T-helper 1 cell (primary cell): ENCODE results near the gene TNK2.
"Not testable (repeated sequence)": the region's sequence is repeated elsewhere in the genome, so short reads cannot be mapped to it uniquely, and the experiment has no call there.

ENCODE experiments used
- DNase-seq, 5 donors: peaks; one replicate each; pipeline ENCODE4 v3.0.0-alpha.2; 2012 to 2020
- total RNA-seq, 4 donors: gene quantifications; one replicate each; lab custom pipeline; 2026; lab: John Stamatoyannopoulos, UW

Gene TNK2
- 123 to 169 (median 145) reads per million in 4 donors for total RNA-seq

DNA sequence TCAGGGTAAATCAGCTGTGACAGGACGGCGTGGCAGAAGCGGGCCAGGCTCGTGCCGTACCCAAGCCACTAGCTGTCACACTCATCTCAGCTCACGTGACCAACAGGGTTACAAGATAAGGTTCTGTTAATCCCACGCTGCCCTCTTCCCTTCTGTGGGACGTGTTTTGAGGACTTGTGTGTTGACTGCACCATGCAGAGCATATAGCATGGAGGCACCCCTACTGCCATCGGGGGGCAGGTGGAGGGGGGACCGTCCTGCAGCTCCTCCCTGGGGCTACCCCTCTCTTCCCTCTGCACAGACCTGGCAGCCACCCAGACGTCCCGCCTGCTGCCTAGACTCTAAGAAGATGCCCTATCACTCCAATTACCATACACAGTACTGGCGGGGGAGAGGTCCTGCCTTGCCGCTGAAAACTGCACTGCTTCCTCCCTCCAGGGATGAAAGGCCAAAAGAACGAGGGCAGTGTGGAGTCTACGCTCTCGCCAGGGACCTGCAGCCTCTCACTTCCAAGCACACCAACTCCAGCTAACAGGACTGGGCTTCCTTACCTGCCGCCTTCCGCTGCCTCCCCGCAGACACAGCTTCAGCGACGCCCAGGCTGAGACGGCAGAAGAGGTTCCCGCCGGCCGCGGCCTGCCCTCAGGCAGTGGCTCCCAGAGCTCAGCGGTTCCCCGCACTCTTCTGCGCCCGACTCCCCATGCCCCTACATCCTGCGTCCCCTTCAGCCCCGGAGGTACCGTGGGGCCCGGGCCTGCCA, at the start of gene TNK2:
TSS of gene TNK2 (minus strand) at position 618 of the 760 bp plus-strand sequence. CDS start 19,963 bp downstream, outside the sequence.
- peak in 4 of 5 donors; percentile 43 to 64 (median 49) for DNase-seq

DNA sequence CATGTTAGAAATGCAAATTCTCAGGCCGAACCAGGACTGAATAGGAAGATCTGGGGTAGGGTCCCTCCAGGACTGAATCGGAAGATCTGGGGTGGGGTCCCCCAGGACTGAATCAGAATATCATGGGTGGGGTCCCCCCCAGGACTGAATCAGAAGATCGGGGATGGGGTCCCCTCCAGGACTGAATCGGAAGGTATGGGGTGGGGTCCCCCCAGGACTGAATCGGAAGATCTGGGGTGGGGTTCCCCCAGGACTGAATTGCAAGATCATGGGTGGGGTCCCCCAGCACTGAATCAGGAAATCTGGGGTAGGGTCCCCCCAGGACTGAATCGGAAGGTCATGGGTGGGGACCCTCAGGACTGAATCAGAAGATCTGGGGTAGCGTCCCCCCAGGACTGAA, 48.2 kb upstream of the TNK2 start:
- no peak for DNase-seq

DNA sequence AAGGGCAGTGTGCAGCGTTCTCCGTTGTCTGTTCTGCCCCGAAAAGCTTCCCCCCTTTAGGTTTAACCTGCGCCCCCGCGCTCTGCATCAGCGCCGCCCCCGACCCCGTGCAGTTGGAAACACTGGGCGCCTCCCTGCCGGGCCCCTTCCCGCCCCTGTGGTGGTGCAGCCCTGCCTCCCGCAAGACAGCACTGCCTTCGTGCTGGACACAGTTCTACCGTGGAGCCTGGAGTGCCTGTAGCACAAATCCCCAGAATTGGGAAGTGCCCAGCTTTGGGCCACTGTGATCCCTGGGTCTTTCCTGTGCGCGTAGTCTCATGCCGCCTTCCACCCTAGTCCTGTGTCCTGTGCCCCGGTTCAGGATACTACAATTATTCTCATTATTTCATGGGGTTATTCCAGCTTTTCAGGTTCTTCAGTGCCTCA, 47.1 kb upstream of the TNK2 start:
- DNase-seq = peak in 1 of 5 donors; percentile 24

DNA sequence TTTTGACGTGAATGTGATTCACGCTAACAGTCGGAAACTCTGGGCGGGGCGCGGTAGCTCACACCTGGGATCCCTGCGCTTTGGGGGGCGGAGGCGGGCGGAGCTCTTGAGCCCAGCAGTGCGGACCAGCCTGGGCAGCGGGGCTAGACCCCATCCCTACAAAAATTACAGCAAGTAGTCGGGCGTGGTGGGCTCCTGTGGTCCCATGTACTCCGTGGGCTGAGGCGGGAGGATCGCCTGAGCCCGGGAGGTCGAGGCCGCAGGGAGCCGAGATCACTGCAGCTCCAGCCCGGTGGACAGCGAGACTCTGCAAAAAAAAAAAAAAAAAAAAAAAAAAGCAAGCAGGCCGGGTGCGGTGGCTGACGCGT, 46.4 kb upstream of the TNK2 start:
- DNase-seq = not testable (repeated sequence)

DNA sequence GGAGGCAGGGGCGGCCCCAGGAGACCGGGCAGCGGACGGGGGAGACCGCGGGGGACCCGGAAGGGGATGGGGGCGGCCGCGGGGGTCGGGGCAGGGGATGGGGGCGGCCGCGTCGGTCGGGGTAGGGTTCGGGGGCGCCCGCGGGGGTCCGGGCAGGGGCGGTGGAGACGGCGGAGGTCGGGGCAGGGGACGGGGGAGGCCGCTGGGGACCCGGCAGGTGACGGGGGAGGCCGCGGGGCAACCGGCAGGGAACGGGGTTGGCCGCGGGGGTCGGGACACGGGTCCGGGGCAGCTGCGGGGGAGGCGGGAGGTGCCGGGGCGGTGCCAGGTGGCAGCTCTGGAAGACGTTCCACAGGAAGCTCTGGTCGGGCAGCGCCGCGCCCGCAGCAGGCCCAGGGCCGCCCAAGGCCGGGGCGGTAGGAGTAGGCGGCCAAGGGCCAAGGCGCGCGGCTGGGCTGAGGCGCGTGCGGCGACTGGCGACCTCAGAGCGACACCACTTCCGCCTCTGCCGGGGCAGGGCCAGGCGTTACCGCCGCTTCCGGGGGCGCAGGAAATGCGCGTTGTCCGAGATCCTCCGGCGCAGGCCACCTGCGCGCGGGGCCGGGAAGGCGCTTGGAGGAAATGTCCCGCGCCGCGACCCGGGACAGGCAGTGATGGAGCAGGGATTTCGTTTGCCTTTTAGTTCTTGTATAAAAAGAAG, 45.9 kb upstream of the TNK2 start:
- peak; percentile 23 to 69 (median 51) for DNase-seq

DNA sequence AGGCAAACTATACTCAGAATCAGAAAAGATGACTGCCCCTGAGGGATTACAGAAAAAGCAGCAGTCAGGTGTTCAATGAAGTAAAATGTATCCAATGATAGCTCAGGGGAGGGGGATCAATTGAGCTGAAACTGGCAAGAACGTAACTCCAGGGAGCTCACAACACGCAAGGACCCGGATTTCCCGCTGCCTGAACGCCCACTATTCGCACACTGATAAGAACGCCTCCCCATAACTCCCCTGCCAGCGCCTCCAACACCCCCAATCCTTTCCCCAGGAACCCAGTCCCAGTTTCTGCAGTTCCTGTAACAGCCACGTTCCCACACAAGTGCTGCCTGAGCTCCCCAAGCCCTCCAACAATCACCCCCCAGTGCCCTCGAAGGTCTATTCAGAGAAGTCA, 44.2 kb upstream of the TNK2 start:
- DNase-seq = not testable (repeated sequence)

DNA sequence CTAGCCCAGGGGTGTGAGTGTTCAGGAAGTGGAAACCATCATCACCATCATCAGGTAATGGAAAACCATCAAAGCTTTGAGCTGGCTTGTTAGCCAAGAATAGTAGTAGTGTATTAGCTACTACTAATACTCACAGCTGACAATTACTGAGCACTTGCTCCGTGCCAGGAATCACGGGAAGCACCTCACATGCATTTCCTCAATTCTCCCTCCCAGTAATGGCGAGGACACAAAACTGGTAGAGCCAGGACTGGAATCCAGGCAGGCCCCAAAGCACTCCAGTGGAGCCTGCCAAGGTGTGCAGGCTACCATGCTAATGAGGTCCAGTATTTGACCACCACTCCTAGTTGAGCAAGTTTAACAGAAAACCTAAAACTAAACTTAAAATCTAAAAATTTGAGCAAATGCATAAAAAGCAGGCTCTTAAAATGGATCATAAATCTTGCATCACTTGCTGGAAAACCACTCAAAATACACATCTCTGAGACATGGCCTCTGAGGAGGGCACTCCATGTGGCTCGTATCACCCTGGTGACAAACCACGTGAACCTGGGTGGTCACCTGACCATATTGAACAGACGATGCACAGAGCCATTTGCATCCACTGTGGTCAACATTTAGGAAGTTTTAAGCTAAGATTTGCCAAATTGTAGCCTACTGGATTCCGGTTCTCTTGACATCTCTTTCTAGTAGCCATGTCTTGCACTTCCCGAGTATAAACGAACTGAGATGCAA, 43.3 kb upstream of the TNK2 start:
- not testable (repeated sequence) for DNase-seq

DNA sequence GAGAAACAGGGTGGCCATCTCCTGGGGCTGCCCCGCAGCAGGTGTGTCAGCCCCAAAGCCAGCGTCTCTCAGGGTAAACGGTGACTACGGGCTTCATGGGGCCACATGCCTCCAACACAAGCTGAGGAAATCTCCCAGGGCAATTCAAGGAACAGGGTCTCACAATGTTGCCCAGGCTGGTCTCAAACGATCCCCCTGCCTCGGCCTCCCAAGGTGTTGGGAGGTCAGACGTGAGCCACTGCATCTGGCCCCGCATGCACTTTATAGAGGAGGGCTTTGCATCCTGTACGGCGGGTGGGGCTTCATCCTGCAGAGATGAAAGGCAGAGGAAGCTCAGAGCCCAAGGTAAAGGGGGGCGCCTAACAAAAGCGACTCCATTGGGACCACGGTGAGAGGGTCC, 42.4 kb upstream of the TNK2 start:
- DNase-seq = not testable (repeated sequence)

DNA sequence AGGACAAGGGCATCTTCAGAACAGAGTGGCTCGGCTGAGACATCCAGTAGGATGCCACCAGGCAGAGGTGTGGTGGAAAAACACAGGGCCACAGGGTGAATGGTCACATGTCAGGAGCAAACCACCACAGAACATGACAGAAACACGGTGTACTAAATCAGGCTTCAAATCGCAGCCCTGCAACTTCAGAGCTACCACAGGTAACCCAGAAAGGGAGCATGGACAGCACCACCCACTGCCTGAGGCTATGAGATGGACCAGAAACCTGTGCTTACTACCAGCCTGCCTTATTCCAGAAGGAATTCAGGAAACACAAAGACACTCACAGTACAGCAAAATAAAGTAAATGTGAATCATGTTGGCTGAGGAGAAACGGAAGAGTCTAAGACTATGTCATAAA, 41.8 kb upstream of the TNK2 start:
- not testable (repeated sequence) for DNase-seq

DNA sequence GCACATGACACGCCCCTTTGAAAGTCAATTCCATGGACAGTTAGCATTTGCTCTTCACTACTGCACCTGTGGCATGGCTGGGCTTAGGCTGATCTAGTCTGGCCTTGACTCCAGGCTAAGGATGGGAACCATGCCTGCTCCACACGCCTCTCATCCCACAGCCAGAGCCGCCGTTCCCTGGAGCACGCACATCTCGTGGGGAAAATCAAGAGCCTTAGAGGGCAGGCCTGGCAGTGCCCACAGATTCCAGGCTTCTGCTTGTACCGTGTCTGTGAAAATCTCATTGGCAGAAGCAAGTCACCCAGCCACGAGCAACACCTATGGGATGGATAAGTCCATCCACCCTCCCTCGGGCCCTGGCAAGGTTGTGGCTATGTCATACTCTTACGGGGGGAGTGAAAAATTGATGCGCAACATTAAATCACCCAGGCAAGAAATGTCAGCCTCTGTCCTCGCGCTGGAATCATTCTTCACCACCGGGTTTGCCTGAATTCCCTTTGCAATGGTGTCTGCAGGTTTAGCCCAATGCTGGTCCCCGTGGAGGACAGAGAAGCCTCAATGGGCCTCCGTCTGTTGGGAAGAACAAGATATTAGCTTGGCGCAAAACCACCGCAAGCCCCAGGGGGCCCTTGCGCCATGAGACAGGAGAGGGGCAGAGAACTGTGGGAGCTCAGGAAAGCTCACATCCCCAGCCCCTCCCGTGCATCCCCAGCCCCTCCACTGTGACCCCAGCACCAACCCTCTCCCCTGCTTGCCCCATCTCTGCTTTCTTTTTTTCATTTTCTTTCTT, 38.8 kb upstream of the TNK2 start:
- not testable (repeated sequence) for DNase-seq

DNA sequence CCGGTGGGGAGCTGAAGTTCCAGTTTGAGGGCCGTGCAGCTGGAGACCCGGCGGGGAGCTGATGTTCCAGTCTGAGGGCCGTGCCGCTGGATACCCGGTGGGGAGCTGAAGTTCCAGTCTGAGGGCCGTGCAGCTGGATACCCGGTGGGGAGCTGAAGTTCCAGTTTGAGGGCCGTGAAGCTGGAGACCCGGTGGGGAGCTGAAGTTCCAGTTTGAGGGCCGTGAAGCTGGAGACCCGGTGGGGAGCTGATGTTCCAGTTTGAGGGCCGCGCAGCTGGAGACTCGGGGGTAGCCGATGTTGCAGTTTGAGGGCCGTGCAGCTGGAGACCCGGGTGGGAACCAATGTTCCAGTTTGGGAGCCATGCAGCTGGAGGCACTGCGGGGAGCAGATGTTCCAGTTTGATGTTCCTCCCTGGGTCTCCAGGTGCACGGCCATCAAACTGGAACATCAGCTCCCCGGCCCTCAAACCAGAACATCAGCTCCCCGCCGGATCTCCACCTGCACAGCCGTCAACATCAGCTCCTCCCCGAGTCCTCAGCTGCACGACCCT, 33.0 kb upstream of the TNK2 start:
- DNase-seq = not testable (repeated sequence)

DNA sequence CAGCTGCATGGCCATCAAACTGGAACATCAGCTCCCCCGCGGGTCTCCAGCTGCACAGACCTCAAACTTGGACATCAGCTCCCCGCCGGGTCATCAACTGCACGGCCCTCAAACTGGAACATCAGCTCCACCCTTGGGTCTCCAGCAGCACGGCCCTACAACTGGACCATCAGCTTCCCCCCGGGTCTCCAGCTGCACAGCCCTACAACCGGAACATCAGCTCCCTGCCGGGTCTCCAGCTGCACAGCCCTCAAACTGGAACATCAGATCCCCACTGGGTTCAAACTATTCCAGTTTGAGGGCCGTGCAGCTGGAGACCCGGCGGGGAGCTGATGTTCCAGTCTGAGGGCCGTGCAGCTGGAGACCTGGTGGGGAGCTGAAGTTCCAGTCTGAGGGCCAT, 32.5 kb upstream of the TNK2 start:
- DNase-seq = not testable (repeated sequence)

DNA sequence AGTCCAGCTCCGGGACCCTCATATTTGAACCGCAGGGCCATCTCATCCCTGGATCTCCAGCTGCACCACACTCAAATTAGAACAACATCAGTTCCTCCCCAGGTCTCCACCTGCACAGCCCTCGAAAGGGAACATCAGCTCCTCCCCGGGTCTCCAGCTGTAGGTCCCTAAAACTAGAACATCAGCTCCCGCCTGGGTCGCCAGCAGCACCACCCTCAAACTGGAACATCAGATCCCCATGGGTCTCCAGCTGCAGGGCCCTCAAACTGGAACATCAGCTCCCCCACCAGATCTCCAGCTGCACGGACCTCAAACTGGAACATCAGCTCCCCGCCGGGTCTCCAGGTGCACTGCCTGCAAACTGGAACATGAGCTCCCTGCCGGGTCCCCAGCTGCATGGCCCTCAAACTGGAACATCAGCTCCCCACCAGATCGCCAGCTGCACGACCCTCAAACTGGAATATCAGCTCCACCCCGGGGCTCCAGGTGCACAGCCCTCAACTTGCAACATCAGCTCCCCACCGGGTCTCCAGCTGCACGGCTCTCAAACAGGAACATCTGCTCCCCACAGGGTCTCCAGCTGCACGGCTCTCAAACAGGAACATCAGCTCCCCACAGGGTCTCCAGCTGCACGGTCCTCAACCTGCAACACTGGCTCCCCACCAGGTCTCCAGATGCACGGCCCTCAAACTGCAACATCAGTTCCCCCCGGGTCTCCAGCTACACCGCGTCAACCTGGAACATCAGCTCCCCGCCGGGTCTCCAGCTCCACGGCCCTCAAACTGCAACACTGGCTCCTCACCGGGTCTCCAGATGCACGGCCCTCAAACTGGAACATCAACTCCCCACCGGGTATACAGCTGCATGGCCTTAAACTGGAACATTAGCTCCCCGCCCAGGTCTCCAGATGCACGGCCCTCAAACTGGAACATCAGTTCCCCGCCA, 31.4 kb upstream of the TNK2 start:
- DNase-seq = not testable (repeated sequence)

DNA sequence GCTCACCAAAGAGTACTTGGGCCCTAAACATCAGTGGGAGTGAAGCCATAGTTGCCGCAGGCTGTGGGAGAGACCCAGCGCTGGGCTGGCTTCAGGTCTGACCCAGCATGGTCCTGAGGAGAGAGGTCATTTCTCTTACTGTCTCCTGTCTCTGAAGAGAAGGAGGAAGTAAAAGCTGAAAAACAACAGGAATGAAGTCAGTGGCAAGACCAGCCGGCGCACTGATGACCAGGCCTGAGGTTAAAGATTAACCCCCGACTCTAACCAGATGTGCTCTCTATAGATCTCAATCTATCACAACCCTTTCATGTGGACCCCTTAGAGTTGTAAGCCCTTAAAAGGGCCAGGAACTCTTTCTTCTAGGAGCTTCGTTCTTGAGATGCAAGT, 24.7 kb upstream of the TNK2 start:
- not testable (repeated sequence) for DNase-seq

DNA sequence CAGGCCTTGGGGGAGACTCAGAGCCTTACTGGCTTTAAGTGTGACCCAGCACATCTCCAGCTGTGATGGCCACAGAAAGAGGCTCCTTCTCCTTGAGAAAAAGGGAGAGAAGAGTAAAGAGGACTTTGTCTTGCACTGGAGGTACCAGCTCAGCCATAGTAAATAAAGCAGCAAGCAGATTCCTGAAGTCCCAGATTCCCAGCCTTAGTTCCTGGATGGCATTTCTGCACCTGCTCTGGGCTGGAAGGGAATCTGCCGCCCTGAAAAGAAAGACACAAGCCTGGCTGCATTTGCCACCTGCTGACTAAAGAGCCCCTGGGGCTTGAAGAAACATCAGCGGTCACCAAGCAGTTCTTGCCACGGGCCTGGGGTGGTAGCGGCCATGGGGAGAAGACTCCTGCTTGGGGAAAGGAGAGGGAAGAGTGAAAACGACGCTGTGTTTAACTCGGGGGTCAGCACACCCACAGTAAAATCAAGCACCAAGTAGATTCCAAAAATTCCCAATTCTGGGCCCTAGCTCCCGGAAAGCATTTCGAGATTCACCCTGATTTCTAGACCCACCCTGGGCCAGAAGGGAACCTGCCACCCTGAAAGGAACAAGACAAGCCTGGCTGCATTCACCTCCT, 24.2 kb upstream of the TNK2 start:
- no peak for DNase-seq

DNA sequence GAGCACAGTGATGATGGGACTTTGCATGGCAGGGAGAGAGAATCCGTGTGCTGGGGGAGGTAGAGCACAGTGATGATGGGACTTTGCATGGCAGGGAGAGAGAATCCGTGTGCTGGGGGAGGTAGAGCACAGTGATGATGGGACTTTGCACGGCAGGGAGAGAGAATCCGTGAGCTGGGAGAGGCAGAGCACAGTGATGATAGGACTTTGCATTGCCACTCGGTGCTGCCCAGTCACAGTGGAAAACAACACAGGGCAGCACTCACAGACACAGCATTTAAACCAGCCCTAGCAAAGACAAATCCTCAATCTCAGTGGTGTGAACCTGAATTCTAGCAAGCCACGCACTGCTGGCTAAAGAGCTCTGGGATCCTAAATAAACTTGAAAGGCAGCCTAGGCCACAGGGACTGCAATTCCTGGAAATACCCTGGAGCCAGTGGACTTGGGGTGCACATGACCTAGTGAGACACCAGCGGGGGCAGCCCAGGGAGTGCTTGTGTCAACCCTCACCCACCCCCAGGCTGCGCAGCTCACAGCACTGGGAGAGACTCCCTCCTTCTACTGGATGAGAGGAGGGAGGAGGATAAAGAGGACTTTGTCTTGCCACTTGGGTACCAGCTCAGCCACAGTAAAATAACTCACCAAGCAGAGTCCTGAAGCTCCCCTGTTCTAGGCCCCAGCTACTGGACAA, 23.4 kb upstream of the TNK2 start:
- no peak for DNase-seq

DNA sequence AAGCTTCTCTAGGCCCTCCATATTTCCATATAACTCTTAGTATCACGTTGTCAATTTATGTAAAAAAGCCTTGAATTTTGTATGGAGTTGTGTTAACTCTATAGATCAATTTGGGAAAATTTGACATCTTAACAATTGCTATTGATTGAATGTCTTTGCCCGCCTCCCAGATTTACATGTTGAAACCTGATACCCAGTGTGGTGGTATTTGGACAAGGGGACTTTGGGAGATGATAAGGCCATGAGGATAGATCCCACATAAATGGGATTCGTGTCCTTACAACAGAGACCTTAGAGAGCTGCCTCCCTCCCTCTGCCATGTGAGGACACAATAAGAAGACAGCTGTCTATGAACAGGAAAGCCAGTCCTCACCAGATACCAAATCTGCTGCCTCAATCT, 21.1 kb upstream of the TNK2 start:
- no peak for DNase-seq

DNA sequence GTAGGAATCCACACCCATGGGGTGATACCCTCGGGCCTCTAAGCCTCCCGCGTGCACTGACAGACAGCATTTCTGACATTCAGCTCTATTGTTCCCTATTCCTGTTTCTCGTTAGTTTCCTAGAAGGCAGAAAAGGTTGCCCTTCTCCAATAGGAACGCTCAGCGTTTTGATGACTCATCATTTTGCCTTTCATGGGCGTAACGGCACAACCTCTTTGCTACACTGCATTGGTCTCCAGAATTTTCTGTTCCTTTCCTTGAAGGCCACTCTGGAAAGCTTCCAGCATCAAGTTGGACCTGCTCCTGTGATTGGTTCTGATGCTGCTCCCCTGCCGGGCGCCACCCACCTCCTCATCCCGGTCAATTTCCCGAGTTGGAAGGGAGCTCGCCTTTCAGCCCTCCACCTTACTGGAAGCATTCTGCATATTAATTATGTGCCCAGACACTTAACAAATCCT, 13.0 kb upstream of the TNK2 start:
- DNase-seq = no peak

DNA sequence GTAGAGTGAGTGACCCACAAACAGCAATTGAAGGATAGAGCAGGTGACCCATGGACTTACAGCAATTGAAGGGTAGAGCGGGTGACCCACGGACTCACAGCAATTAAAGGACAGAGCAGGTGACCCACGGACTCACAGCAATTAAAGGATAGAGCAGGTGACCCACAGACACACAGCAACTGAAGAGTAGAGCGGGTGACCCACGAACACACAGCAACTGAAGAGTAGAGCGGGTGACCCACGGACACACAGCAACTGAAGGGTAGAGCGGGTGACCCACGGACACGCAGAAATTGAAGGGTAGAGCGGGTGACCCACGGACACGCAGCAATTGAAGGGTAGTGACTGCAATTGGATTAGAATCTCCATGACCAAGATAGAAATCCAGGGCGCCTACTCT, 9.8 kb upstream of the TNK2 start:
- no peak for DNase-seq

DNA sequence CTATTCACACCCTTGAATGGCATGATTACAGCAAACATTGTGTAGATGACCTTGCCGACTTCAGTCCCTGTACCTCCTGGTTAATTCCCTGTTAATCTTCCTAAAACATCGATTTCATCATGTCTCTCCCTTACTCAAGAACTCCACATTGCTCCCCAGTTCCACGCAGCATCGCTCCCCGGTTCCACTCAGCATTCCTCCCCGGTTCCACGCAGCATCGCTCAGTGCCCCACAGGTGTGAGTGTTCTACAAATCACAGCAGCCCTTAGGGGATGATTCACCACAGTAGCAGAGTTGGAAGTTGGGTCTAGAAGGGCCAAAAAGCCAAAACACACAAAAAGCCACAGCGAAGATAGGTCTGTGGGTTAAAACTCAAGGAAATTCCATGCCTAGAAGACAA, 8.6 kb upstream of the TNK2 start:
- DNase-seq = no peak
